Breast epithelium (tissue), 3 donors: ENCODE data around the gene FAM3B.

ENCODE experiments used
- CTCF ChIP-seq, 3 donors: fragments of 450-650 bp; IDR thresholded peaks; one replicate each; pipeline ENCODE4 v1.5.1; 2016 to 2017; ENCODE audit warnings: antibody characterized with exemption in 3 of 3, mild to moderate bottlenecking in 3 of 3, moderate library complexity in 3 of 3
- POLR2A ChIP-seq: fragments of 450-650 bp; IDR thresholded peaks from one replicate; pipeline ENCODE4 v1.6.1; 2016; ENCODE audit warnings: antibody characterized with exemption, mild to moderate bottlenecking, moderate library complexity

- TF ChIP-seq POLR2A = no peak
- no peak for TF ChIP-seq CTCF (IDR thresholded peaks at IDR 0.05)
These were observed 42.7 kb downstream of the FAM3B start for GRCh38 chr21:41359286-41359685.
